GM12891 (cell line): ENCODE results near the gene PPP1R14C.

Experiments used
- DNase-seq: peaks from one replicate; pipeline ENCODE4 v3.0.0; 2011; ENCODE audit warnings: low spot score; ENCODE audit not compliant: insufficient read length
- FAIRE-seq: peaks from 2 replicates; lab custom pipeline; 2011; peaks lifted over from hg19 to GRCh38; lab: Jason Lieb, UNC
- PAX5 ChIP-seq: IDR thresholded peaks from 2 replicates; pipeline ENCODE4 v1.6.1; 2011; ENCODE audit warnings: low read length, moderate library complexity, mild to moderate bottlenecking; ENCODE audit not compliant: insufficient read depth, severe bottlenecking
- POLR2A ChIP-seq: IDR thresholded peaks from 2 replicates; pipeline ENCODE4 v1.6.1; 2011; ENCODE audit warnings: low read depth, low read length, control low read depth
- POLR2AphosphoS5 ChIP-seq: IDR thresholded peaks from 2 replicates; pipeline ENCODE4 v1.6.1; 2011; ENCODE audit warnings: low read depth, low read length, control low read depth
- POU2F2 ChIP-seq: IDR thresholded peaks from 2 replicates; pipeline ENCODE4 v1.6.1; 2011; ENCODE audit warnings: low read depth, mild to moderate bottlenecking, control low read depth, low read length, moderate library complexity
- SPI1 ChIP-seq: IDR thresholded peaks from 2 replicates; pipeline ENCODE4 v1.6.1; 2011; ENCODE audit warnings: low read depth, low read length, control low read depth
- TAF1 ChIP-seq: IDR thresholded peaks from 2 replicates; pipeline ENCODE4 v1.6.1; 2011; ENCODE audit warnings: low read depth, low read length, control low read depth

PPP1R14C gene

DNA sequence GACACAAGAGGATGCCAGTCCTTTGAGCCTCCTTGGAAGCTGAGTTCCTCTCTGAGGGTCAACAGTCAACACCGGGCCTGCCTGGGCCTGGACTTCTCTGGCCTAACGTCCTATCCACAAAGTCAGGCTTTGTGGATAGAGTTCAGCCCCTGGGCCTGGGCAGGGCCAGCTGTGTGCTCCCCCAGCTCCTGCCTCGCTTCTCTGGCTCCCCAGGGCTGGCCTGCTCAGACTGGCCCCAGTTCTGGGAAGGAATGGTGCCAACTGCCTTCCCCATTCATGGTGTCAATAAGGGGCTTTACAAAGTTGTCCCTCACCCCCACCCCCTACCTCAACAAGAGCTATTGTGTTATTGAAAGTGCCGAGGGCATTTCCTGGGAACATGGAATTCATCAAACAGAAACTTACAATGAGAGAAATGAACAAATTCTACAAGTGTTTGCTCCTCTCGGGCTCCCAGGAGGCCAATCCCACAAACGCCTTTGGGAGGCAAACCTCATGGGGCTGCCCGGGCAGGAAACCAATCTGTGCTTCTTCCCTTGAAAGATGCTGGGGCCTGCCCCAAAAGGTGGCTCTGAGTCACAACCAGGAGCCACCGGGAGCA is 26.5 kb upstream of the PPP1R14C start:
- DNase-seq: no peak
- TF ChIP-seq SPI1 (no peak), POLR2A (no peak), POLR2AphosphoS5 (no peak), TAF1 (no peak), POU2F2 (no peak), PAX5 (no peak)
- FAIRE-seq: no peak

DNA sequence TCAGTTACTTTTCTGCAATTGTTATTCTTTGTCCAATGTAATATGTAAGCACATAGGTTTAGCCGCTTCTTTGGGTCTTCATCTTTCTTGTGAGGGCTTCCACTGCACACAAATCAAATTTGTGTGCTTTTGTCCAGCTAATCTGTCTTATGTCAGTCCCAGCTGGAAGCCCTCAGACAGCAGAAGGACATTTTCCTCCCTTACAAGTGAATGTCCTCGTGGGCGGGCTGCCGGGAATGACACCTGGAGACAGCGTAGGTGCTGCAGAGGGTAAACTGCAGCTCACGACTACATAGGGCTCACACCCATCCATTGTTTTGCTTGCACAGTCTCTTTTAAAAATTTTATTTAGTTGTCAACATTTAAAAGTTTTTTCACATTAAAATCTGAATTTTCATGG is 24.6 kb upstream of the PPP1R14C start:
- no peak for DNase-seq
- TF ChIP-seq TAF1 (no peak), SPI1 (no peak), POU2F2 (no peak), PAX5 (no peak), POLR2A (no peak)
- no peak for FAIRE-seq

DNA sequence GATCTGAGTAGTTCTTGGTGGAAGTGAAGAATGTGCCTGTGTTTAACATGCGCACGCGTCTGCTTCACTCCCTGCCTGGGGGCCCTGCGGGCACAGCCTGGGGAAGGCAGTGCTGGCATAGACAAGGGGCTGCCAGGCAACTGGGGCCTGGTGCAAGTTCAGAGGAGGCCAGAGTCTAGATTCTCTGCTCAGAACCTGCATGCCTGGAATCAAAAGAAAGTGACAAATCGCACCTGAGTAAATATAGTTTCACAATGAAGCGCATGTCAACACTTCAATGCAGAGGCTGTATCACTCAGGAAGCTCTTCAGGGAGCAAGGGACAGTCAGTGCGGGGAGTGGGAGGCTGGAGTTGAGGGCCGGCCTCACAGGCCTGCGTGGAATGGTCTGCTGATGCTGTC is 24.2 kb upstream of the PPP1R14C start:
- no peak for TF ChIP-seq SPI1
- TF ChIP-seq POLR2A: no peak
- TF ChIP-seq TAF1: no peak
- no peak for TF ChIP-seq POLR2AphosphoS5
- TF ChIP-seq POU2F2: no peak
- TF ChIP-seq PAX5: no peak
- DNase-seq: no peak
- no peak for FAIRE-seq

DNA sequence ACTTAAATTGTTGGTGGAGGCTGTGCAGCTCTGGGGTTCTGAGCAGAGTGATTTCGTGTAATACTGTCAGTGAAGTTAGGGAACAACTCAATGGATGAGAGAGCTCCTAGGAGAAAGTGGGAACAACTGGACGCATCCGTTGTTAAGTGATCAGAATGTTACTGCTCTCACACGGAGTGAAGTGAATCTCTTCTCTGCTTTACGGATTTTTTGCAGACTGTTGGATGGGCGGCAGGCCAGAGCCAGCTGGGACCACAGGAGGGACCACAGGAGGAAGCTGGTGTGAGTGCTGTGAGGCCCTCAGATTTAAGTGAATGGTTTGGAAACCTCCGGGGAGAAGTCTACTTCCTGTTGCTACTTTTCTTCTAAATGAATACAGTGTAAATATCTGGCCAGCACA is 23.7 kb upstream of the PPP1R14C start:
- DNase-seq (no peak), FAIRE-seq (no peak)
- TF ChIP-seq PAX5 (no peak), POLR2AphosphoS5 (no peak), SPI1 (no peak), POLR2A (no peak), TAF1 (no peak), POU2F2 (no peak)

DNA sequence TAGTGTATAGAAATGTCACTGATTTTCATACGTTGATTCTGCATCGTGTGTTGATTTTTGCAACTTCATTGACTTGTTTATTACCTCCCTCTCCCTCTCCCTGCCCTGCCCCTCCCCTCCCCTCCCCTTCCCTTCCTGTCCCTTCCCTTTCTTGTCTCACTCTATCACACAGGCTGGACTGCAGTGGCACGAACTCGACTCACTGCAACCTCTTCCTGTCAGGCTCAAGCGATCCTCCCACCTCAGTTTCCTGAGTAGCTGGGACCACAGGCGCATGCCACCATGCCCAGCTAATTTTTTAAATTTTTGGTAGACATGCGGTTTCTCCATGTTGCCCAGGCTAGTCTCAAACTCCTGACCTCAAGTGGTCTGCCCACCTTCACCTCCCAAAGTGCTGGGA is 19.2 kb upstream of the PPP1R14C start:
- DNase-seq (no peak), FAIRE-seq (no peak)
- TF ChIP-seq PAX5 (no peak), SPI1 (no peak), POLR2AphosphoS5 (no peak), POLR2A (no peak), POU2F2 (no peak), TAF1 (no peak)

DNA sequence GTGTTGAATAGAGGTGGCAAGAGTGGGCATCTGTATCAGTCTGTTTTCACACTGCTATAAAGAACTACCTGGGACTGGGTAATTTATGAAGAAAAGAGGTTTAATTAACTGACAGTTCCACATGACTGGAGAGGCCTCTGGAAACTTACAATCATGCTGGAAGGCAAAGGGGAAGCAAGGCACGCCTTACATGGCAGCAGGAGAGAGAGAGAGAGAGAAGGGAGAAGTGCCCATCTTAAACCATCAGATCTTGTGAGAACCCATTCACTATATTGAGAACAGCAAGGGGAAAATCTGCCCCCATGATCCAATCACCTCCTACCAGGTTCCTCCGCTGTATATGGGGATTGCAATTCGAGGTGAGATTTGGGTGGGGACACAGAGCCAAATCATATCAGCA is 18.6 kb upstream of the PPP1R14C start:
- TF ChIP-seq SPI1 (no peak), PAX5 (no peak), POLR2AphosphoS5 (no peak), POLR2A (no peak), TAF1 (no peak), POU2F2 (no peak)
- no peak for FAIRE-seq
- DNase-seq: no peak

DNA sequence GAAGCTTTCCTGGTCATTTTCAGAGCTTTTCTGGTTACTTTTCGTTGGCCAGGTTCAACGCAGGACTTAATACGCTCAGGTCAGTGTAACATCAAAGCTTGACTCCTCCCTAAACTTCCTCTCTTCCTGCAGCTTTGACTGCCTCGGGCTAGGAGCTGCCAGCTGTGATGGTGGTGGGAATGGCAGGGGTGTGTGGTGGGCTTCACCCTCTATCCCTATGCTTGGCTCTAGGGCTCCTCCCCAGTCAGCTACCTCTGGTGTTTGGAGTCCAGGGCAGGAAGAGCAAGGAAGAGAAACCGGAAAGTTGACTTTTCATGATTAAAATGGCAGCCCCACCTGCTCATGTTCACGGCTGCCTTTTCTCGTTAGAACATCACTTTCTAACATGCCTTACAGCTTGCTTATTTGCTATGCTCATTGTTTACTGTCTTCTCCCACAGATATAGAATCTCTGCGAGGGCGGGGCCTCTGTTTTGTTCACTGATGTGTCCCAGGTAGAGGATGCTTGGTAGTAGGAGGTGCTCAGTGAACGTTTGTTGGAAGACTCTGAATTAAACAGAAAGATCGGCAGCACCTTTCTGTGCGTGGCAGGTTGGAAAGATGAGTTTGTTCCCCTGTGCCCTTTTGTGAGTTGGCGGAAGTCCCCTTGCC is 16.1 kb upstream of the PPP1R14C start:
- no peak for FAIRE-seq
- TF ChIP-seq TAF1 (no peak), PAX5 (no peak), POLR2A (no peak), POU2F2 (no peak), SPI1 (no peak), POLR2AphosphoS5 (no peak)
- no peak for DNase-seq

DNA sequence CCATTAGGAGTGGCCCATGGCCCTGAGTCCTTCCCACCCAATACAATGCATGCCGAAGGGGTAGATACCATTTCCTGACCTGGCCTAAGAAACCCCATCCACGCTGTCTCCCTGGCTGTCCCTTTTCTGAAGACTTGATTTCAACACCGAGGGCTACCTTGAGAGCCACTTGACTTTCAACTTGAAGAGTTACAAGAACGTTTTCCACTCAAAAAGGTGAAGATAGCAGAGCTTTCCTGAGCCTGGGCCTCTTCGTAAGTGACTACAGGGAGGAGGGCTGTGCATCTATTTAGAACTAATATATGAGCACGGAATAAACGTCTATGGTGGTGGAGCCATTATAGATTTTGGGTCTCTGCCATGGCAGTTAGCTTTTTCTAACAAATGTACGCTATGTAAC is 14.4 kb upstream of the PPP1R14C start:
- DNase-seq: no peak
- no peak for TF ChIP-seq POLR2A
- no peak for TF ChIP-seq PAX5
- no peak for TF ChIP-seq POLR2AphosphoS5
- no peak for TF ChIP-seq POU2F2
- TF ChIP-seq TAF1: no peak
- no peak for TF ChIP-seq SPI1
- FAIRE-seq: no peak

DNA sequence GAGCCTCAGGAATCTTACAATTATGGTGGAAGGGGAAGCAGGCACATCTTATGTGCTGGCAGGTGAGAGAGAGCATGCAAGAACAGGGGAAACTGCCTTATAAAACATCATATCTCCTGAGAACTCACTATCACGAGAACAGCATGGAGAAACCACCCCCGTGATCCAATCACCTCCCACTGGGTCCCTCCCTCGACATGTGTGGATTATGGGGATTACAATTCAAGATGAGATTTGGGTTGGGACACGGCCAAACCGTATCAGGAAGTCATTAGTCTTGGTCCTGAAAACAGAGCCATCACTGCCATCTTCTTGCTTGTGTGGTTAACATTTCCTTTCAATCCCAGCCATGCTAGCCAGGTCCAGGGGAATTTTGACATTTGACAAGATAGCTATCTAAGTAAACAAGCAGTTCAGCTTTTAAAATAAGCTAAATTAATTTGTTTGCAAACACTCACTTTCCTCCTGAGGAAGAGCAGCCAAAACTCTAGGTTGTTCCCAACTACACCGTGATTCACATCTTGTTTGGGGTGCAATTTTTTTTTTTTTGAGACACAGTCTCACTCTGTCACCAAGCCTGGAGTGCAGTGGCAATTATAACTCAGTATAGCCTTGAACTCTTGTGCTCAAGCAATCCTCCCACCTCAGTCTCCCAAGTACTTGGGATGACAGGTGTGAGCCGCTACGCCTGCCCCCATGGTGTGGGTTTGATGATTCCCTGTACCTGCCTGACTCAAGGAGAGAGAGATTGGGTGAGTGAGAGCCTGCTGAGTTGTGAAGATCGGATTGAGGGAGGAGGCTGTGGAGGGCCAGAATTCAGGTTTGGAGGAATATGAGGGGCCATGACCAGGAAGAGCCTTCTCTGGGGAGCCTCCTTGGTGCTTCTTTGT is 13.0 kb upstream of the PPP1R14C start:
- FAIRE-seq (no peak), DNase-seq (no peak)
- TF ChIP-seq POLR2AphosphoS5 (no peak), POU2F2 (no peak), TAF1 (no peak), POLR2A (no peak), SPI1 (no peak), PAX5 (no peak)
